OCI-LY3 (cell line): ENCODE data around the gene TBC1D32.
"Not testable (repeated sequence)": the region's sequence is repeated elsewhere in the genome, so short reads cannot be mapped to it uniquely, and the experiment has no call there.

ENCODE experiments used
- H2AFZ ChIP-seq: fragments of 200-600, 300-600 bp; shearing (Covaris generic); 2 replicates; pipeline ENCODE4 v1.6.0; 2014; ENCODE audit warnings: antibody characterized with exemption, low read depth, low read length
- H3K27ac ChIP-seq: fragments of 200-600, 300-600 bp; sonication (generic); 2 replicates; pipeline ENCODE4 v1.5.1; 2014; ENCODE audit warnings: mild to moderate bottlenecking, low read length, moderate library complexity, mixed read lengths
- H3K27me3 ChIP-seq: fragments of 200-600, 300-600 bp; sonication (generic); 2 replicates; pipeline ENCODE4 v1.6.1; 2014; ENCODE audit warnings: low read depth, low read length, mixed read lengths
- H3K36me3 ChIP-seq: fragments of 200-600, 300-600 bp; sonication (generic); replicated peaks from 2 replicates; pipeline ENCODE3; 2014; ENCODE audit warnings: low read depth, low read length, mixed read lengths
- H3K4me1 ChIP-seq: fragments of 300-600, 200-600 bp; sonication (generic); 2 replicates; pipeline ENCODE4 v1.6.1; 2014; ENCODE audit warnings: low read length, mixed read lengths
- H3K4me2 ChIP-seq: fragments of 200-600, 300-600 bp; sonication (generic); 2 replicates; pipeline ENCODE4 v1.6.1; 2014; ENCODE audit warnings: low read length, mixed read lengths
- H3K4me3 ChIP-seq: fragments of 300-600, 200-600 bp; sonication (generic); 2 replicates; pipeline ENCODE4 v1.5.1; 2014; ENCODE audit warnings: antibody characterized with exemption, mild to moderate bottlenecking, low read length, moderate library complexity
- H3K79me2 ChIP-seq: fragments of 300-600, 200-600 bp; shearing (Covaris generic); 2 replicates; pipeline ENCODE4 v1.6.1; 2014; ENCODE audit warnings: mild to moderate bottlenecking, low read length, mixed read lengths
- H3K9ac ChIP-seq: fragments of 300-600, 200-600 bp; shearing (Covaris generic); 2 replicates; pipeline ENCODE4 v1.6.0; 2014; ENCODE audit warnings: mild to moderate bottlenecking, low read length, moderate library complexity
- H3K9me3 ChIP-seq: fragments of 200-600, 300-600 bp; shearing (Covaris generic); 2 replicates; pipeline ENCODE4 v1.6.1; 2014; ENCODE audit warnings: low read length, mixed read lengths; ENCODE audit not compliant: insufficient read depth
- H4K20me1 ChIP-seq: fragments of 200-600, 300-600 bp; sonication (generic); 2 replicates; pipeline ENCODE4 v1.6.1; 2016; ENCODE audit warnings: low read length, mixed read lengths; ENCODE audit not compliant: insufficient read depth
- EZH2phosphoT487 ChIP-seq: fragments of 200-600 bp; shearing (Covaris generic); IDR thresholded peaks from 2 replicates; pipeline ENCODE4 v1.6.1; 2018; ENCODE audit warnings: antibody characterized with exemption, mixed run types, low read depth
- TF ChIP-seq, protein P1 (sequence below): fragments of 200-600, 300-600 bp; sonication (generic); IDR thresholded peaks from 2 replicates; pipeline ENCODE4 v1.5.1; 2014; ENCODE audit warnings: antibody characterized with exemption, low read length, low read depth

TBC1D32 gene

DNA sequence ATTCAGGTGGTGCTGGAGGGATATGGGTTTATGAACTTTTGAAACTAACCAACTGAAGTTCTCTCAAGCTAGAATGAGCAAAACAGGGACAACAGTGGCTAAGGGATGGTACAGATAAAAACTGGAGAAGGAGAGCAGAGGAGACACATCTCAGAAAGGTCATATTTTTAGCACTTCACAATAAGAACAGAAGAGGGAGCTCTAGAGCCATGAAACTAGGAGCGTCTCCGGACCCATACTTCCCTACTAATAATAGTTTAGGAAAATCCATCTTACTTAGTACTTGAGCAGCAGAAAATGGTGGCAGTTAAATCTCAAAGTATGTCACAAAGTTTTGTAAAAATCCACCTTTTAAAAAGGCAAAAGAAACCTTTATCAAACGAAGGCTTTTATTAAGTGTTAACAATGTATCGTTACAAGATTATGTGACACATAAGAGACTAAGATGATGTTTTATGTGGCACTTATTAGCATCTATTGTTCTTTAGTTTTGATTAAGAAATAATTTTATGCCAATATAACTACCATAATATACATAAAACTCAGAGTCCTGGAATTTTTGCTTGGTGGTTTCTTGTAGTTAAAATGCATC lies 278.6 kb downstream of the TBC1D32 start:
- TF ChIP-seq EZH2phosphoT487 = no peak
- TF ChIP-seq, protein P1, sequence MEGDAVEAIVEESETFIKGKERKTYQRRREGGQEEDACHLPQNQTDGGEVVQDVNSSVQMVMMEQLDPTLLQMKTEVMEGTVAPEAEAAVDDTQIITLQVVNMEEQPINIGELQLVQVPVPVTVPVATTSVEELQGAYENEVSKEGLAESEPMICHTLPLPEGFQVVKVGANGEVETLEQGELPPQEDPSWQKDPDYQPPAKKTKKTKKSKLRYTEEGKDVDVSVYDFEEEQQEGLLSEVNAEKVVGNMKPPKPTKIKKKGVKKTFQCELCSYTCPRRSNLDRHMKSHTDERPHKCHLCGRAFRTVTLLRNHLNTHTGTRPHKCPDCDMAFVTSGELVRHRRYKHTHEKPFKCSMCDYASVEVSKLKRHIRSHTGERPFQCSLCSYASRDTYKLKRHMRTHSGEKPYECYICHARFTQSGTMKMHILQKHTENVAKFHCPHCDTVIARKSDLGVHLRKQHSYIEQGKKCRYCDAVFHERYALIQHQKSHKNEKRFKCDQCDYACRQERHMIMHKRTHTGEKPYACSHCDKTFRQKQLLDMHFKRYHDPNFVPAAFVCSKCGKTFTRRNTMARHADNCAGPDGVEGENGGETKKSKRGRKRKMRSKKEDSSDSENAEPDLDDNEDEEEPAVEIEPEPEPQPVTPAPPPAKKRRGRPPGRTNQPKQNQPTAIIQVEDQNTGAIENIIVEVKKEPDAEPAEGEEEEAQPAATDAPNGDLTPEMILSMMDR = peak; percentile 67
- H3K27ac ChIP-seq = no peak overlapping the region
- no peak overlapping the region for H2AFZ ChIP-seq
- H3K79me2 ChIP-seq = no peaks in the 10 kb centered on the region
- H3K4me3 ChIP-seq = no peak overlapping the region
- 0 out of 2 replicates have a peak overlapping the region, but pooled peaks have one; percentile 22 for H3K4me2 ChIP-seq
- no peaks in the 10 kb centered on the region for H3K4me1 ChIP-seq
- H3K36me3 ChIP-seq = no peaks in the 10 kb centered on the region
- H3K9me3 ChIP-seq = no peaks in the 10 kb centered on the region
- H4K20me1 ChIP-seq = no peaks in the 10 kb centered on the region
- no peaks in the 10 kb centered on the region for H3K27me3 ChIP-seq
- H3K9ac ChIP-seq = no peak overlapping the region

DNA sequence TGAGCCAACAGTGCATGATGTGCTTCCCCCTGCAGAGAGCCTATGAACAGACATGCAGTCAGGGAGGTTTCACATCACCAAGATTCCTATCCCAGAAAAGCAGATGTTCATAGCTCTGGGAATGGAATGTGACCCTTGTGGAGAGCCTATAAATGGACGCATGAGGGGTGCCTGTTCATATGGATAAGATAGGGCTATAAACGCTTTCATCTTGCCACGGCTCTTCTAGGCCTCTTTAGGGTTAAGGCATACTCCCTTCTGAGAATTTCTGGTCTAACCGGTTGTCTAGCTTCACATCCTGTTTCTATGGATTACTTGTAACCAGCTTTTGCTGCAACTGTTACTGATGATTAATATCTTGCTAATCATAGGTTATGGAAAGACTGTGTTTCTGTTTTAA lies 285.7 kb downstream of the TBC1D32 start:
- H3K27ac ChIP-seq, H3K4me3 ChIP-seq, H3K79me2 ChIP-seq, H2AFZ ChIP-seq, H3K27me3 ChIP-seq, H3K4me1 ChIP-seq, H3K9me3 ChIP-seq, H4K20me1 ChIP-seq, H3K36me3 ChIP-seq, H3K4me2 ChIP-seq, H3K9ac ChIP-seq: not testable (repeated sequence)

DNA sequence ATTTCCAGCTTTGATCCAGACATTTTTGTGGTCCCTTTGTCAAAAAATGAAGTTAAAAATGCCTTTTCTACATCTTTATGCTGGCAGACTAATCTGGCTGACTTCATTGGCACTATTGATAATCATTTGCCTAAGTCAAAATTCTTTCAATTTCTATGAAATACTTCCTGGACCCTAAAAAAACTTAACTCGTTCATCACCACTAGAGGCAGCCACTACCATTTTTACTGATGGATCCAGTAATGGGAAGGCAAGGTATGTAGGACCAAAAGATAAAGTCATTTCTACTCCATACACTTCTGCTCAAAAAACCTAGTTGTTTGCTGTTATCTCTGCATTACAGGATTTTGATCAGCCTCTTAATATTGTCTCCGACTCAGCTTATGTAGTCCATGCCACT lies 289.4 kb downstream of the TBC1D32 start:
- H3K9ac ChIP-seq, H3K4me3 ChIP-seq, H3K27ac ChIP-seq, H2AFZ ChIP-seq, H3K4me1 ChIP-seq, H3K9me3 ChIP-seq, H3K36me3 ChIP-seq, H4K20me1 ChIP-seq, H3K4me2 ChIP-seq, H3K79me2 ChIP-seq, H3K27me3 ChIP-seq: not testable (repeated sequence)

DNA sequence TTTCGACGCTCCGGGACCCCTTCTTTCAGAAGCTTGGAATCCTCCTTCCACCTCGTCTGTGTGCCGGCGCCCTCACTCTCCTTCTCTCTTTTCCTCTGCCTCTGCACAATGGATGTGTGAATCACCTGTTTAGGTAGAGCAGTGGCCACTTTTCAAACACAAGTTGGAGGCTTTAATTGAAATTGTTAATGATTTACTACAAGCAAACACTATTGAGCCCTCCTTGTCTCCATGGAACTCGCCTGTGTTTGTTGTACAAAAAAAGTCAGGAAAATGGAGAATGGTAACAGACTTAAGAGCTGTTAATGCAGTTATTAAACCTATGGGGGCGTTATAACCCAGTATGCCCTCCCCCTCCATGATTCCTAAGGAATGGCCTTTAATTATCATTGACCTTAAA lies 290.6 kb downstream of the TBC1D32 start:
- not testable (repeated sequence) for H3K27me3 ChIP-seq, H2AFZ ChIP-seq, H4K20me1 ChIP-seq, H3K9ac ChIP-seq, H3K36me3 ChIP-seq, H3K4me3 ChIP-seq, H3K27ac ChIP-seq, H3K9me3 ChIP-seq, H3K4me2 ChIP-seq, H3K4me1 ChIP-seq, H3K79me2 ChIP-seq

DNA sequence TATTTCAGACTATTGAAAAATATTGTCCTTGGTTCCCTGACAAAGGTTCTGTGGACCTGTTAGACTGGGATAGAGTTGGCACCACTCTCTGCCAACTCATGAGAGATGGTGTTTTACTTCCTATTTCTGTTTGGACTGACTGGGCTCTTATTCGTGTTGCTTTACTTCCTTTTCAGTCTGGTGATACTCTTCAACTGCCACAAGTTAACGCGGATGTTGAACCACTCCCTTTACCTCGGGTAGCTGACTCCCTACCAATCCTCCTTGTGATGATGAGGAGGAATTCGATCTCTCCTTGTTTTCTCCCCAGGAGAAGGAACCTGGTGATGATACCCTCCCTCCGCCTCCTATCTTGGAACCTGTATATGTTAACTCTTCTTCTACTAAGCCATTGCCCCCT lies 291.1 kb downstream of the TBC1D32 start:
- H3K36me3 ChIP-seq, H4K20me1 ChIP-seq, H3K4me3 ChIP-seq, H3K4me1 ChIP-seq, H3K4me2 ChIP-seq, H3K79me2 ChIP-seq, H3K27me3 ChIP-seq, H3K9ac ChIP-seq, H2AFZ ChIP-seq, H3K27ac ChIP-seq, H3K9me3 ChIP-seq: not testable (repeated sequence)

DNA sequence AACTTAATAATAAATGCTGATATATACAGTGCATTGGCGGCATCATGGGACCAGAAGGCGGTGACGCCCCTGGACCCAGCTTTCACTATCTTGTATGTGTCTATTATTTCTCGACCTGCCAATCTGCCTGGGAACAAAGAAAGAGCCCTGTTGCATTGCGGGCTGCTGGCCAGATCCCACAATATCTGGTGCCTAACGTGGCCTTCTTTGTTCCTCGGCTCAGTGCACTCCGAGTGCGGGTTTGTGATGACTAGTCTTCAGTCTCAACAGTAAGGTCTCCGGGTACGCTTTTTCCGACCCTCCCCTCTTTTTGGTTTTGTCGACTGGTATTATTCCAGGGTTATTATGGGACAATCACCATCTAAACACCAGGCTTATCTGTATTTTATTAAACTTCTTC lies 291.5 kb downstream of the TBC1D32 start:
- H3K79me2 ChIP-seq = no peaks in the 10 kb centered on the region
- TF ChIP-seq, protein P1 = no peak
- TF ChIP-seq EZH2phosphoT487 = no peak
- no peaks in the 10 kb centered on the region for H3K4me1 ChIP-seq
- no peak overlapping the region for H3K9ac ChIP-seq
- H4K20me1 ChIP-seq = no peaks in the 10 kb centered on the region
- H3K27ac ChIP-seq = no peak overlapping the region
- H3K36me3 ChIP-seq = no peaks in the 10 kb centered on the region
- no peaks in the 10 kb centered on the region for H3K9me3 ChIP-seq
- H3K4me2 ChIP-seq = no peak overlapping the region
- H3K27me3 ChIP-seq = no peaks in the 10 kb centered on the region
- no peak overlapping the region for H2AFZ ChIP-seq
- H3K4me3 ChIP-seq = no peak overlapping the region
